Nucleus accumbens (tissue), 56 donors: ENCODE data around the gene TAF3.

Source experiments
- DNase-seq, 56 donors: peaks; one replicate each; lab custom pipeline; 2025; lab: John Stamatoyannopoulos, UW

Gene TAF3

GRCh38 chr10:8041992-8042720 is 223.9 kb downstream of the TAF3 start:
- no peak for DNase-seq

DNA sequence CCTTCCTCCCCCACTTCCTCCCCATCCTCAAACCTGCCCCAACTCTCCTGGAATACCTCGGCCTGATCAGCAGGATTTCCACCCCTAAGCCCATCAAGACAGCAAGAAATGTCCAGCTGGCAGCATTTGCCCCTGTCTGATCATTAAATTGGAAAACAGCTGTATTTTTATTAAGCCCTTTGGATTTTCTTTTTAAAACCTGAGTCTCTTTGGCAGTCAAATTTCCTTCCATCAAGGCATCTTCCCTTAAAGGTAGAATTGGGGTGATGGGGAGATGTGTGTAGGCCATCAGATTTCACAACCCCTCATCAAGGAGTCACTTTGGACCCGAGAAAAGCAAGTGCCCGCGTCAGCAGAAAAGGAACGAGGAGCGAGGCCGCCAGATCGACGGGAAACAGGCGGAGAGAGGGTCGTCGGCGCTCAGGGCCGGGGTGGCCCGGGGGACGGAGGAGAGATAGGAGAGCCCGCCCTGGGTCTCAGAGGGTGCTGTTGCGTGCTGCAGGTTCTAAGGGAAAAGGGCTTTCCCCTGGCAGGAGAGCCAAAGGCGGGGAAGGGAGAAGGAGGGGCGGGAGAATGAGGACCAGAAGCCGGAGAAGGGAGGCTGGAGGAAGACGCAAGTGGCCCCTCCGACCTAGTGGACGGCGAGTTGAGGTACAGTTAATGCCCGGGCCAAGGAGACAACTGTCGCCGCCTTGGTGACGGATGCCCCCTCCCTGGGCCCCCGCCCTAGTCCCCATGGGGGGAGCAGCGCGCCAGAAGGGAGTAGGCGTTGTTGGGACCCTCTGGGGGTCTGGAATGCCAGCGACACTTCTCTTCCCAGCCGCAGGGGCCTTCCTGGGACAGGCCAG is 224.6 kb downstream of the TAF3 start:
- no peak for DNase-seq

DNA sequence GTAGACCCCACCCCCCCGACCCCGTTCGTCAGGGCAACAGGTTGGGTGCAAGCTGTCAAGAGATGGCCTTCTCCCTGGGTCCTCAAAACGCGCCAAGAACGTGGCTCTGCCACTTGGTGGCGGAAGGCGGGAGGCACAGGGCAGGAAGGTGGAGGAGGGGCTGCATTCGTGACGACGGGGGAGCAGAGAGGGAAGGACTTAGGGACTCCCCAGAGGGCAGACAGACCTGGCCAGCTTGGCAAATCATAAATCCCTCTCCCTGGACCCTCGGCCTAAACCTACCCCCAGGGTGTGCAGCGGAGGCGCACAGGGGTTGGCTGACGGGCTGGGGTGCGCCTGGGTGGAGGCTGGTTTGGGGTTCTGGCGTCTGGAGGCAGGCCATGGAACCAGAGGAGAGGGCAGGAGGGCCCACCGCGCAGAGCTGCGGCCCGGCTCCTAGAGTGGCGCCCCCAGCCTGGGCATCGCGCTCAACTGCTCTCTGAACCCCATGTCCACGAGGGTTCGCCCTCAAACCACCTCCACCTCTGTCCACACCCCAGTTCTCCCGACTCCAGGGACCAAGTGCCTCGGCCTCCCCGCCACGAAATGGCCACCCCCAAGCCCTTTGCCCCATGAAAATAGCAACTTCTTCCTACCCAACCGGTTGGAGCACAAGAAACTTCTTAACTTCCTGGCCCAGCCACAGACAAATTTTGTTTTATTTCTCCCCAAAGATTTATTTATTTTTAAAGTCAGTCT is 225.4 kb downstream of the TAF3 start:
- DNase-seq, result no peak

DNA sequence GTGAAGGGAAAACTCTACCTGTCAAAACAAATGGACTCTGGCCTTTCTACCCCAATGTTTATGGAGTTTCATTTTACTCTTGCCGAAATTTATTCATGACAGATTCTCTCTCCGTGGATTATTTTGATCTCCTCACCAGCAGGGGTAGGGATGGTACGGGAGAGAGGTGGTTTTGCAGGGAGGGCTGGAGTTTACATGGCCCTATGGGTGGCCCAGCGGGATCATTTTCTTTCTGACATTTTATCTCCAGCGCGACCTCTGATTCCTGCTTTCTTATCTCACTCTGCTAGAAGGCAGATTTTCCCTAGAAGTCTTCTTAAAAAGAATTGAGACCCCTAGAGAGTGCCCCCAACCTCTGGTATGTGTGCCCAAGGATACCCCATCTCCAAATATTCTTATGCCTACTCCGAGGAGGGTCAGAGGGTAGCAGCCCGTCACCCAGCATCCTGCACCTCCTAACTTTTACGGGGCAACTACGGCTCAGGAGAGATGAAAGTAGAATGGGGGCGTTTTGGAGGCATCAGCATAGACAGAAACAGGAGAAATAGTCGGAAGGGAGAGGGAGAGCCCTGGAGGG is 226.1 kb downstream of the TAF3 start:
- DNase-seq, result no peak

DNA sequence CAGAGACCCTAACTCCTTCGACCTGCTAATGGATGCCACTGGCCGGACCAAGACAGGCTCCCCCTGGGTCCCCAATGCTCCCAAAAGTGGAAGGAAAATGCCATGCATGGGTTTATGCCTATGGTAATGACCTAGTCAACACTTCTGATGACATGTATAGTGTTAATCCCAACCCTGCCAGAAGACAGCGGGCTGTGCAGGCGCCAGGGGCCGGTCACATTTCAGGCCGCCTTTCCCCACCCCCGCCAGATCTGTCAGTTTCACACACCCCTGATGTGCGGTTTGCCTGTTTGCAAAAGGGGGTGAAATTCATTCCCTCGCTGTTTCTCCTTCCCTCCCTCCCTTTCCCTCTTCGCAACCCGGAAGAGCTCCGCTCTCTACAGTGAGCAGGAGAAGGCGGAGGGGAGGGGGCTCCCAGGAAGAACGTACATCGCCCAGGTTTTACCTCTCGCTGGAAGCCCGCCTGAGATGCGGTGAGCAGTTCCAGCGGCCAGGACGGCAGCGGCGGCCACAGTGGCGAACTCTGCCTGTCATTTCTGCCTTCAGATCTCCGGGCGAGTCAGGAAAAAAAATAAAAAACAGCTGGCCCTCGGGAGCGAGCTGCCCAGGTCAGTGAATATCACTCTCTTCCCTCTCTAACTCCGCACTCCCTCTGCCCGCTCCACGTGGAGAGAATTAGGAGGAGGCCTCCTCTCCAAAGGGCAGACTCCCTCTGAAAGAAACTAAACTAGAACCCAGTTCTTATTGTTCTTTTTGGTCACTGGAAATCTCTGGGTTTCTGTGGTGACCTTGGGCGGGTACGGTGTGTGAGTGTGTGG is 226.8 kb downstream of the TAF3 start:
- no peak for DNase-seq

- DNase-seq, result no peak
Measured at GRCh38 chr10:8045726-8046494, 227.6 kb downstream of the TAF3 start.

GRCh38 chr10:8047452-8048280 is 229.4 kb downstream of the TAF3 start:
- DNase-seq, result no peak

- no peak for DNase-seq
Measured at GRCh38 chr10:8048281-8049008, 230.1 kb downstream of the TAF3 start.

GRCh38 chr10:8049045-8049864 is 230.9 kb downstream of the TAF3 start:
- no peak for DNase-seq

DNA sequence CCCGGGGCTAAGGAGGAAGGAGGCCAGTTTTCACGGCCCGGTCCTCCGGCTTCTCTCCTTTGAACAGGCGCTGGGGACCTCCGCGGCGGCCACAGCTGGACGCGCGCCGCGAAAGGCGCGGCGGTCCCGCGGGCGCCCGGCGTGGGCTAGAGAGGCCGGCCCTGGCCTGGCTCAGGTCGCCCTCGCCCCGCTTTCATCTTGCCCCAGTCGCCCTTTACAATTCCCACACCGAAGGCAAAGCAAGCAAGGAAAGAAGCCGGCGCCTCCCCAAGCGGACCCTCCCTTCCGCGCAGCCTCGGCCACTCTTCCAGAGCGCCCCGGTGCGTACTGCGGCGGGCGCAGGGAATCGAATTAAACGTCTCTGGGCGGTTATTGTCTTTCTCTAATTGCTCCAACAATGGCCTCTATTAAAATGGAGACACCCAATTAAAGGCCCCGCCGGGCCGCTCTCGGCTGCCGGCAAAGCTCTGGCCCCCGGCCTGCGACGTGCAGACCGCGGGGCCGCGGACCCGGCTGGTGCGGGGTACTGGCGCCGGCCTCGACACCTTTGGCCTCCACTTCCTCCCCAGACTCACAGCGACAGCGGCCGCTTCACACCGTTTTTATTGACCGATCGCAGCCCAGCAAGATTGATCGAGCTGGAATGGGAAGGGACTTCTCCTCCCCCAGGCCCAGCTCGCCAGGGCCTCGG is 231.7 kb downstream of the TAF3 start:
- DNase-seq, result no peak

DNA sequence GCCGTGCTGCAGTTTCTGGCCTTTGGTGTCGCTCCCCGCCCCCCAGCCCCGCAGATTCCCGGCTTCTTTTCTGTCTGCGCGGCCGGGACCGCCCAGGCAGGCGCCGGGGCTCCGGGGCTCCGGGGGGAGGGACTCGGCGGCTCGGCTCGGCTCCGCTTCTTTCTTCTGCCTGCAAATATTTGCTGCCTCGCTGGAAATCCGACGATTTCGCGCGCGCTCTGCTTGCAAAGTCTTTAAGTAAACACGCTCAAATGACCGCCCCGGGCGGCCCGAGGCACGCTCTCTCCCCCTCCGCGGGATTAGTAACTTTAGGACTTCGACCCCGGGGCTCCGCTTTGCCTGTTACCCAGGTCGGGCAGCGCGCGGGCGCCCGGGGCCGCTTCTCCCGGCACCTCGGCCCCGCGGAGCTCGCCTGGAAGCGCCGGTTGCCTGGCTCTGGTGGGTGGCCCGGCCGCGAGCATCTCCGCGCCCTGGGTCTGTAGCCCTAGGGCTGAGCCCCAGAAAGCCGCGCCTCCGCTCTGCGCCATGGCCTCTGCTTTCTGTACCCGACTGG is 232.3 kb downstream of the TAF3 start:
- DNase-seq, result no peak

- no peak for DNase-seq
Measured at GRCh38 chr10:8051109-8051821, 233.0 kb downstream of the TAF3 start.

DNA sequence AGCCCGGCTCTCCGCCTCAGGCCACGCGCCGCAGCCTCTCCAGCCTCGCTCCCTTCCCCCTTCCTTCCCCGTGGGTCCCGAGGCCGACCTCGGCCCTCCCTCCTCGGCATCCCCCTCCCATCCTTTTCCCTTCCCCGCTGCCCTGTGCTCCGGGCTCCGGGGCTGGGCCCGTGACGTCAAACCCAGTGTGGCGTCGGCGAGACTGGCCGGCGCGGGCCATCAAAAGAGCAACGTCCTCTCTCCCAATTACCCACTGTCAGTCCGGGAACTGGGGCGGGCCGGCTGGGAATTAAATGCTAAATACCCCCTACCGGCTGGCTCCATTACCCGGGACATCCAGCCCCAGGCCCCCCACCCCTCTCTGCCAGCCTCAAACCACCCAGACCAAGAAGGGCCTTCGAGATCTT is 233.5 kb downstream of the TAF3 start:
- no peak for DNase-seq

DNA sequence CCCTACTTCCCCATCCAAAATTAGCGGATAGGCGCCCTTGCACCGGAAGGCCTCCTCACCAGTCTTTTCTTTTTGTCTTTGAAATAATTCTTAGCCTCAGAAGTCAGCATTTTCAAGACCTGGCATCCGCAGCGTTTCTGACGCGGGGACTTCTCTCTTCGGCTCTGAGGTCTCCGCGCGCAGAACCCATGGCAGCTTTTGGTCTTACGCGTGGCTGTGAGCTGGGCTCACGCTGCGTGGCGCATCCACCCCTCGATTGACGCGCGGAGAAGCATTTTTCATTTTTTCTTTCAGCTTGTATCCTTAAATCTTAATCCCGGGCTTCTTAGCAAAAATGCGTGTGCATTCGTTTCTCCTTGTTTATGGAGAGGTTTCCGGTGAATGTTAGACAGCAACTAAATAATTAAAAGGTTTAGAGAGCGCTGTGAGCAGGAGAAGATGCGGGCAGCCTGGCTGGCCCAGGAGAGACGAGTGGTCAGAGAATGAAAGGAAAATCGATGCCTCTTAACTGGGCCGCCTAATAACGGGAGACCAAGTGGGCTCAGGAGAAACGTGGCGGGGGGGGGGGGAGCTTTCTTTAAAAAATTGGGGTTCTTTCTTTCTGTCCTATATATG is 234.1 kb downstream of the TAF3 start:
- no peak for DNase-seq

DNA sequence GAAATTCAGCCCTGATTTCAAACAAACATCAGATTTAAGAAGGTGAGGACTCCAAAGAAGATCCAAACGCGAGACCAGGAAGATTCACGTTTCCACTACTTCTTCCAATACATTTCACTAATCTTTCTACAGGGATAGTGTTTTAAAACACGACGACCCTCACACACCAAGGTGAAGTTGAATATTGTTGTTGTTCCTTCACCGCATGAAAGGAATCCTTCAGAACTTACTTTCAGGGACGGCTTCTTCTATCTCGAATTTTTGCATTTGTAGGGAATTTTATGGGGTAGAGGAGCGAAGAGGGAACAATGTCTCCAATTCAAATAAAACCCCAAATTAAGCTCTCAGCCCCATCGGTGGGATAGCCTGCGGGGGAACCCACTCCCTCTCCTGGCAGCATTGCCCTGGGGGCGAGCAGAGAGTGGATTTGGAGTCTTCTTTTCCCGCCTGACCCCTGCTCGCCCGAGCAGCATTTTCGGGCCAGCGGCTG is 234.7 kb downstream of the TAF3 start:
- DNase-seq, result no peak
